IMR-90 (cell line): ENCODE results near the gene SRRM4. TPM values are rescaled to one million over a fixed set of nuclear protein-coding genes. Genes with fewer than 3 reads are reported as not detected.

Source experiments
- ATAC-seq: fragments of 200-7000 bp; cut with Tn5 transposase; 2 replicates; pipeline ENCODE4 v1.9.1; 2020; ENCODE audit warnings: low read depth, mild to moderate bottlenecking, moderate library complexity
- BruUV-seq: library from RNA; stranded (reverse); fragments of 400-500 nt; replicated peaks from 2 replicates; lab custom pipeline; 2021; lab: Mats Ljungman, UMichigan
- CTCF ChIA-PET: fragments of 300-600 bp; formaldehyde crosslinking; extraction: SDS; loops from one replicate; lab custom pipeline; 2021; ENCODE audit warnings: antibody characterized with exemption; lab: Yijun Ruan, JAX
- POLR2A ChIA-PET: fragments of 300-600 bp; sonication (Branson Sonifier 250); formaldehyde crosslinking; loops from one replicate; lab custom pipeline; 2022; ENCODE audit warnings: antibody characterized with exemption; ENCODE audit not compliant: unreplicated experiment; lab: Charles Lee
- DNase-seq: peaks from one replicate; pipeline ENCODE4 v3.0.0; 2013
- H2AFZ ChIP-seq: replicated peaks from 2 replicates; pipeline ENCODE3; 2013; ENCODE audit warnings: low read length, mild to moderate bottlenecking; ENCODE audit not compliant: poor library complexity
- H2AK5ac ChIP-seq: 2 replicates; pipeline ENCODE4 v1.6.1; 2013; ENCODE audit warnings: low read depth, low read length, inconsistent platforms
- H2AK9ac ChIP-seq: replicated peaks from 2 replicates; pipeline ENCODE3; 2013; ENCODE audit warnings: mild to moderate bottlenecking, low read depth, low read length, moderate library complexity; ENCODE audit not compliant: poor library complexity
- H2BK120ac ChIP-seq: 2 replicates; pipeline ENCODE4 v1.6.1; 2013; ENCODE audit warnings: low read depth, low read length, inconsistent platforms
- H2BK15ac ChIP-seq: 3 replicates; pipeline ENCODE4 v1.6.1; 2013; ENCODE audit warnings: low read depth, low read length, inconsistent platforms
- H2BK20ac ChIP-seq: 2 replicates; pipeline ENCODE4 v1.6.1; 2013; ENCODE audit warnings: low read depth, mild to moderate bottlenecking, inconsistent platforms, low read length, moderate library complexity
- H2BK5ac ChIP-seq: 2 replicates; pipeline ENCODE4 v1.6.1; 2013; ENCODE audit warnings: mild to moderate bottlenecking, low read depth, low read length, inconsistent platforms; ENCODE audit not compliant: poor library complexity, severe bottlenecking
- H3K14ac ChIP-seq: replicated peaks from 2 replicates; pipeline ENCODE4 v1.6.1; 2013; ENCODE audit warnings: low read depth, low read length, inconsistent platforms
- H3K18ac ChIP-seq: 2 replicates; pipeline ENCODE4 v1.6.1; 2013; ENCODE audit warnings: low read depth, low read length, control low read depth
- H3K23ac ChIP-seq: 2 replicates; pipeline ENCODE4 v1.6.1; 2013; ENCODE audit warnings: low read depth, low read length, inconsistent platforms
- H3K27ac ChIP-seq: 2 replicates; pipeline ENCODE4 v1.5.1; 2013; ENCODE audit warnings: mild to moderate bottlenecking, control low read depth, low read length; ENCODE audit not compliant: insufficient read depth
- H3K27me3 ChIP-seq: 2 replicates; pipeline ENCODE4 v1.6.1; 2013; ENCODE audit warnings: low read length; ENCODE audit not compliant: control insufficient read depth, insufficient read depth
- H3K36me3 ChIP-seq: 2 replicates; pipeline ENCODE4 v1.6.1; 2013; ENCODE audit warnings: low read length, mixed read lengths; ENCODE audit not compliant: control insufficient read depth, insufficient read depth
- H3K4ac ChIP-seq: 2 replicates; pipeline ENCODE4 v1.6.1; 2013; ENCODE audit warnings: low read depth, low read length, inconsistent platforms
- H3K4me1 ChIP-seq: 2 replicates; pipeline ENCODE4 v1.6.1; 2013; ENCODE audit warnings: low read length, mixed read lengths; ENCODE audit not compliant: control insufficient read depth, insufficient read depth
- H3K4me2 ChIP-seq: 2 replicates; pipeline ENCODE4 v1.6.1; 2013; ENCODE audit warnings: low read depth, mild to moderate bottlenecking, control low read depth, low read length, moderate library complexity
- H3K4me3 ChIP-seq: 2 replicates; pipeline ENCODE4 v1.5.1; 2013; ENCODE audit warnings: low read depth, mild to moderate bottlenecking, control low read depth, low read length, moderate library complexity; ENCODE audit not compliant: insufficient read depth
- H3K56ac ChIP-seq: 2 replicates; pipeline ENCODE4 v1.6.1; 2013; ENCODE audit warnings: low read length, inconsistent platforms; ENCODE audit not compliant: insufficient read depth; ENCODE audit errors: extremely low read depth
- H3K79me1 ChIP-seq, 2 experiments: 2 replicates each; pipeline ENCODE4 v1.6.1; 2013; ENCODE audit warnings: low read length in 2 of 2, inconsistent platforms in 1 of 2, low read depth in 1 of 2
- H3K9ac ChIP-seq: 2 replicates; pipeline ENCODE4 v1.6.1; 2013; ENCODE audit warnings: low read depth, low read length, control low read depth
- H3K9me1 ChIP-seq: 2 replicates; pipeline ENCODE4 v1.6.1; 2013; ENCODE audit warnings: low read length, inconsistent platforms; ENCODE audit not compliant: insufficient read depth
- H3K9me3 ChIP-seq: 2 replicates; pipeline ENCODE4 v1.6.1; 2013; ENCODE audit warnings: low read length; ENCODE audit not compliant: control insufficient read depth, insufficient read depth
- H4K20me1 ChIP-seq: 2 replicates; pipeline ENCODE4 v1.6.1; 2013; ENCODE audit warnings: low read length, inconsistent platforms; ENCODE audit not compliant: insufficient read depth
- H4K5ac ChIP-seq: 2 replicates; pipeline ENCODE4 v1.6.1; 2013; ENCODE audit warnings: mild to moderate bottlenecking, low read depth, low read length, control low read depth
- H4K8ac ChIP-seq, 2 experiments: 2 replicates each; pipeline ENCODE4 v1.6.1; 2013; ENCODE audit warnings: low read depth in 2 of 2, low read length in 2 of 2, control low read depth in 1 of 2, inconsistent platforms in 1 of 2
- H4K91ac ChIP-seq: 2 replicates; pipeline ENCODE4 v1.6.1; 2013; ENCODE audit warnings: low read depth, low read length, inconsistent platforms; ENCODE audit not compliant: insufficient read depth
- BHLHE40 ChIP-seq: fragments of 150-350 bp; IDR thresholded peaks from 2 replicates; pipeline ENCODE4 v1.6.1; 2016; ENCODE audit warnings: mild to moderate bottlenecking, low read depth, low read length
- CEBPB ChIP-seq: IDR thresholded peaks from 2 replicates; pipeline ENCODE4 v1.6.1; 2012; ENCODE audit warnings: low read depth, low read length, improper control_type of control experiment
- CHD1 ChIP-seq: IDR thresholded peaks from 2 replicates; pipeline ENCODE4 v1.6.1; 2012; ENCODE audit warnings: low read depth, low read length, improper control_type of control experiment
- ELK1 ChIP-seq: fragments of 150-350 bp; IDR thresholded peaks from 2 replicates; pipeline ENCODE4 v1.6.1; 2016; ENCODE audit warnings: low read depth, mild to moderate bottlenecking, low read length, moderate library complexity, borderline replicate concordance
- FOS ChIP-seq: fragments of 150-350 bp; IDR thresholded peaks from 2 replicates; pipeline ENCODE4 v1.6.1; 2016; ENCODE audit warnings: low read depth, low read length
- MAFK ChIP-seq: IDR thresholded peaks from 2 replicates; pipeline ENCODE4 v1.6.1; 2012; ENCODE audit warnings: low read depth, low read length, improper control_type of control experiment
- MAZ ChIP-seq: IDR thresholded peaks from 2 replicates; pipeline ENCODE4 v1.6.1; 2012; ENCODE audit warnings: low read depth, mild to moderate bottlenecking, low read length, improper control_type of control experiment, moderate library complexity, borderline replicate concordance
- POLR2A ChIP-seq: IDR thresholded peaks from 2 replicates; pipeline ENCODE4 v1.6.1; 2012; ENCODE audit warnings: mild to moderate bottlenecking, low read depth, low read length
- RCOR1 ChIP-seq: IDR thresholded peaks from 2 replicates; pipeline ENCODE4 v1.6.1; 2012; ENCODE audit warnings: mild to moderate bottlenecking, low read length, improper control_type of control experiment; ENCODE audit not compliant: insufficient replicate concordance
- RFX5 ChIP-seq: IDR thresholded peaks from 2 replicates; pipeline ENCODE4 v1.8.0; 2012; ENCODE audit warnings: low read depth, mild to moderate bottlenecking, low read length, moderate library complexity
- SMC3 ChIP-seq: fragments of 150-350 bp; IDR thresholded peaks from 2 replicates; pipeline ENCODE4 v1.6.1; 2016; ENCODE audit warnings: low read depth, mild to moderate bottlenecking, antibody characterized with exemption, low read length, moderate library complexity
- WGBS, 2 experiments: methylation state at CpG; one replicate each; pipeline versions ENCODE4 v1.1.5 to v1.1.7; 2013; ENCODE audit warnings: missing lambda C conversion rate in 2 of 2; ENCODE audit not compliant: insufficient read length in 1 of 2; ENCODE audit errors: extremely low coverage in 2 of 2; 5-methylcytosine and 5-hydroxymethylcytosine counted together
- dilution Hi-C: fragments of 300-500 bp; cut with HindIII; formaldehyde crosslinking; loops from one replicate; pipeline ENCODE4 v1.14.3; 2018; ENCODE audit warnings: low sequenced_read_pairs; ENCODE audit not compliant: unreplicated experiment
- in situ Hi-C: fragments of 300-500 bp; cut with MboI; formaldehyde crosslinking; loops from 3 replicates; pipeline ENCODE4 v1.14.3; 2019; ENCODE audit warnings: low sequenced_read_pairs, inconsistent platforms, mixed read lengths
- intact Hi-C: fragments of 100-400 bp; cut with micrococcal nuclease; formaldehyde crosslinking; loops from 2 replicates; pipeline ENCODE4 v1.10.0; 2022
- polyA plus RNA-seq, 3 experiments: library from polyadenylated mRNA; depleted of rRNA; stranded (reverse); fragments of >200 nt; gene quantifications; 2 replicates each; pipeline ENCODE4 v1.2.3, GENCODE V29; 2012; ENCODE audit warnings: low replicate concordance in 1 of 3
- total RNA-seq: library from RNA; depleted of rRNA; stranded (reverse); fragments of >200 nt; gene quantifications from 2 replicates; pipeline ENCODE4 v1.2.3, GENCODE V29; 2012
- TF ChIP-seq, protein P1 (sequence below): fragments of 150-350 bp; IDR thresholded peaks from 2 replicates; pipeline ENCODE4 v1.6.1; 2017; ENCODE audit warnings: mild to moderate bottlenecking, antibody characterized with exemption, low read length, low read depth

The SRRM4 gene
- total and polyA plus RNA-seq, 2 of the 4 experiments (the other 2 are of a cell fraction): not detected

DNA sequence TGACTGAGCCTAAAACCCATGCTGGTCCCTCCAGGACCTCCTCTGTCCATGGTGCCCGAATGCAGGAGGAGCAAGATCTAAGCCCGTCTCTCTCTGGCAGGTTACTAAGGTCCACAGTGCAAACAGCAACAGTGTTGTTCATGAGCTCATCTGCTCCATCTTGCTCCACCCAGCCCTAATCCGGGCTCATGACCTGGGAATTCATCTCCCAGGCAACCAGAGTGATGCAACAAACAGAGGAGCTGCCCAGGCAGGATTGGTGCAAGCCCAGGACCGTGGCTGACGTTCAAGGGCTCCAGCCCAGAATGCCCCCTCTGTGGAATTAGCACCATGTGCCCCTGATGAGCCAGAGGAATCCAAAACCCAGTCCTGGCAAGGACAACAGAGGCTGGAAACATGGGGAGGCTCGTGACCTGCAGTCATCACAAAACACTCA lies 227.3 kb downstream of the SRRM4 start:
- H2AK5ac ChIP-seq: no peak overlapping the region
- no peaks in the 10 kb centered on the region for H3K36me3 ChIP-seq
- no peak overlapping the region for H3K18ac ChIP-seq
- H3K79me1 ChIP-seq: no peaks in the 10 kb centered on the region
- ChIA-PET POLR2A (no interaction called here), CTCF (no interaction called here)
- no peaks in the 10 kb centered on the region; the same call in 1 of the 2 replicates for H3K4me1 ChIP-seq
- H4K20me1 ChIP-seq: no peaks in the 10 kb centered on the region
- no peak overlapping the region for H2BK120ac ChIP-seq
- H2BK5ac ChIP-seq: no peak overlapping the region
- in situ Hi-C loops (no loop called here), dilution Hi-C loops (no loop called here), intact Hi-C loops (no loop called here)
- H3K27me3 ChIP-seq: no peaks in the 10 kb centered on the region
- no peaks in the 10 kb centered on the region for H3K9me1 ChIP-seq
- no peak overlapping the region for H2AK9ac ChIP-seq
- H4K8ac ChIP-seq: no peak overlapping the region
- peak; percentile 38 for DNase-seq
- H2BK15ac ChIP-seq: no peak overlapping the region
- no peak overlapping the region for H2BK20ac ChIP-seq
- no peak overlapping the region for H4K91ac ChIP-seq
- no peak overlapping the region for H4K5ac ChIP-seq
- H2AFZ ChIP-seq: no peak overlapping the region
- no peak overlapping the region for H3K27ac ChIP-seq
- H3K56ac ChIP-seq: no peak overlapping the region
- TF ChIP-seq ELK1 (no peak), MAZ (no peak), BHLHE40 (no peak), FOS (no peak), POLR2A (no peak), MAFK (no peak), CHD1 (no peak), CEBPB (peak; percentile 60), RFX5 (no peak), RCOR1 (no peak), SMC3 (no peak)
- TF ChIP-seq, protein P1, sequence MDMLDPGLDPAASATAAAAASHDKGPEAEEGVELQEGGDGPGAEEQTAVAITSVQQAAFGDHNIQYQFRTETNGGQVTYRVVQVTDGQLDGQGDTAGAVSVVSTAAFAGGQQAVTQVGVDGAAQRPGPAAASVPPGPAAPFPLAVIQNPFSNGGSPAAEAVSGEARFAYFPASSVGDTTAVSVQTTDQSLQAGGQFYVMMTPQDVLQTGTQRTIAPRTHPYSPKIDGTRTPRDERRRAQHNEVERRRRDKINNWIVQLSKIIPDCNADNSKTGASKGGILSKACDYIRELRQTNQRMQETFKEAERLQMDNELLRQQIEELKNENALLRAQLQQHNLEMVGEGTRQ: peak; percentile 15; the same call in 1 of the 2 replicates
- WGBS, 2 experiments: 22% methylated on average over 3 of the region's 6 CpGs; no CpG with 5 or more reads in 1 of the 2 experiments
- no peak overlapping the region for H3K4me3 ChIP-seq
- no peak overlapping the region for H3K23ac ChIP-seq
- no peaks in the 10 kb centered on the region for H3K9me3 ChIP-seq
- H3K4me2 ChIP-seq: no peak overlapping the region
- no TSS peak for BruUV-seq
- H3K14ac ChIP-seq: no peak overlapping the region
- ATAC-seq: peak; percentile 72
- H3K9ac ChIP-seq: no peak overlapping the region
- no peak overlapping the region for H3K4ac ChIP-seq
